ENCODE measurements around the gene THUMPD2.

Gene THUMPD2

GRCh38 chr2:39762448-39762847 is 16.6 kb downstream of the THUMPD2 start:
- TF ChIP-seq CTCF (conservative IDR thresholded peaks at IDR 0.05; ENCODE audit: control insufficient read depth, insufficient read depth, low read depth, low read length), result no peak
- no peak overlapping the region for H3K4me3 ChIP-seq (ENCODE audit: control insufficient read depth, low read depth, low read length)
- no peak for DNase-seq (ENCODE audit: low read depth)

GRCh38 chr2:39757156-39757555 is 21.9 kb downstream of the THUMPD2 start:
- TF ChIP-seq CTCF (conservative IDR thresholded peaks at IDR 0.05; ENCODE audit: control insufficient read depth, insufficient read depth, low read depth, low read length), result no peak
- H3K4me3 ChIP-seq (ENCODE audit: control insufficient read depth, low read depth, low read length), result no peak overlapping the region
- DNase-seq (ENCODE audit: low read depth), result no peak

GRCh38 chr2:39755466-39755865 is 23.6 kb downstream of the THUMPD2 start:
- no peak overlapping the region for H3K4me3 ChIP-seq (ENCODE audit: control insufficient read depth, low read depth, low read length)
- no peak for DNase-seq (ENCODE audit: low read depth)
- no peak for TF ChIP-seq CTCF (conservative IDR thresholded peaks at IDR 0.05; ENCODE audit: control insufficient read depth, insufficient read depth, low read depth, low read length)

DNA sequence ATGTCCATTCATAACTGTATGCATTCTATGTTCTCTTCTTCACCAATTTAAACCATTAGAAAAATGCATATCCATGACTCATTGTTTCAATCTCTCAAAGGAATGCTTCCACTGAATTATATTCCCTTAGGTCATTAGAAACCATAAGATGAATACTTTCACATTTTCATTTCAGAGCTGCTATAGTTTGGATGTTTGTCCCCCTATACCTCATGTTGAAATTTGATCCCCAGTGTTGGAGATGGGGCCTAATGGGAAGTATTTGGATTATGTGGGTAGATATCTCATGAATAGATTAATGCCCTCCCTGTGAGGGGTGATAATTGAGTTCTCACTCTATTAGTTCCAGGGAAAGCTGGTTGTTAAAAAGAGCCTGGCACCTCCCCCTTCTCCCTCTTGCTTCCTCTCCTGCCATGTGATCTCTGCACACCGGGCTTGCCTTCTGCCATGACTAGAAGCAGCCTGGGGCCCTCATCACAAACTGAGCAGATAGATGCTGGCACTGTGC is 35.7 kb downstream of the THUMPD2 start:
- peak; percentile 41 for DNase-seq (ENCODE audit: low read depth)

GRCh38 chr2:39741871-39742270 is 37.2 kb downstream of the THUMPD2 start:
- H3K4me3 ChIP-seq (ENCODE audit: control insufficient read depth, low read depth, low read length), result no peak overlapping the region
- no peak for DNase-seq (ENCODE audit: low read depth)
- no peak for TF ChIP-seq CTCF (conservative IDR thresholded peaks at IDR 0.05; ENCODE audit: control insufficient read depth, insufficient read depth, low read depth, low read length)

More for the DNA sequence above, 35.7 kb downstream of the THUMPD2 start:
- H3K4me3 ChIP-seq (ENCODE audit: control insufficient read depth, low read depth, low read length), result no peak overlapping the region
- no peak for TF ChIP-seq CTCF (conservative IDR thresholded peaks at IDR 0.05; ENCODE audit: control insufficient read depth, insufficient read depth, low read depth, low read length)

DNA sequence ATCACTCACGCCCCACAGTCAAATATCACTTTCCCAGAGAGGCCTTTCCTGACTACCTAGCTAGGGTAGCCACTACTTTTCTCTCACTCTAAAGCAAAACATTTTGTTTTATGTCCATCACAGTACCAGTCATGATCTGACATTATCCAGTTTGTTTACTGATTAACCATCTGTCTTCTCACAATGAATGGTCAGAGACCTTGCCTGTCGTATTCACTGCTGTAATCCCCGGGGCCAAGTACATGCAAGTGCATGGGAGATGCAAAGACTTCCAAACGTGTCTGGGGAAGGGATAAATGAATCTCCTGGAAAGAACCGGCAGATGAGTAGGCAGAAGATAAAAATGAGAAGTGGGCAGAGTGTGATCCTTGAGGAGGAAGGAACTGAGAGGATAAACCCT is 39.7 kb downstream of the THUMPD2 start:
- H3K4me3 ChIP-seq (ENCODE audit: control insufficient read depth, low read depth, low read length), result no peak overlapping the region
- DNase-seq (ENCODE audit: low read depth), result no peak
- TF ChIP-seq CTCF (conservative IDR thresholded peaks at IDR 0.05; ENCODE audit: control insufficient read depth, insufficient read depth, low read depth, low read length), result no peak

DNA sequence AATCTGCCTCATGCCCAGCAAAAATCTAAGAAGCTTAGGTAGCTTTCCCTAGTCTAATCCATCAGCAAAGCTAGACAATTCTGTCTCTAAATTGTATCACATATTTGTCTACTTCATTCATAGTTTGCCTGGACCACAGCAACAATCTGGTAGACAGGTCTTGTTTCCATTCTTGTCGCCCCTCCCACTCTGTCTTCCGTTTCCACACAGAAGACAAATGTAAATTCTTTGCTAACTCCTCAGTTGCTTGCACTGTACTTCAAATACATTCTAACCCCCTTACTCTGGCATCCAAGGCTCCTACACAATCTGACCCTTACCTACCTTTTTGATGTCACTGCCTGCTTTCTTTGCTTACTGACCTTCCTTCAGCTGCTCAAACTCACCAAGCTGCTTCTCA is 40.1 kb downstream of the THUMPD2 start:
- no peak for DNase-seq (ENCODE audit: low read depth)
- no peak for TF ChIP-seq CTCF (conservative IDR thresholded peaks at IDR 0.05; ENCODE audit: control insufficient read depth, insufficient read depth, low read depth, low read length)

More for the DNA sequence above, 40.1 kb downstream of the THUMPD2 start:
- no peak overlapping the region for H3K4me3 ChIP-seq (ENCODE audit: control insufficient read depth, low read depth, low read length)

Data from fibroblast of mammary gland (primary cell).